Right ventricle myocardium inferior (tissue), 1 donor: ENCODE data around the gene FOXP1. TPM values are rescaled to one million over a fixed set of nuclear protein-coding genes. Genes with fewer than 3 reads are reported as not detected.
A peak's percentile ranks its signal among the peaks of the same experiment; 100 is the strongest.

ENCODE experiments used
- ATAC-seq: fragments of 200-7000 bp; cut with Tn5 transposase; one replicate; pipeline ENCODE4 v1.9.1; 2020; ENCODE audit warnings: mild to moderate bottlenecking, moderate library complexity
- DNase-seq: peaks from one replicate; pipeline ENCODE4 v3.0.0; 2021; ENCODE audit errors: missing footprints
- intact Hi-C: fragments of 100-400 bp; cut with DNase I; formaldehyde crosslinking; loops from one replicate; pipeline ENCODE4 v1.11.0; 2022
- total RNA-seq: library from RNA; stranded (reverse); fragmentation: NEBNext Ultra II Directional; extraction: Animal tissue kit (Norgen Biotek cat#: 25700); gene quantifications from one replicate; pipeline ENCODE4 v1.2.1, GENCODE V29; 2021
- donor health status: DM: no; HTN: yes; CAD: no; lungs with severe emphysema.

The FOXP1 gene
- total RNA-seq, 1 donor from 2014 or later = 38.5 TPM

DNA sequence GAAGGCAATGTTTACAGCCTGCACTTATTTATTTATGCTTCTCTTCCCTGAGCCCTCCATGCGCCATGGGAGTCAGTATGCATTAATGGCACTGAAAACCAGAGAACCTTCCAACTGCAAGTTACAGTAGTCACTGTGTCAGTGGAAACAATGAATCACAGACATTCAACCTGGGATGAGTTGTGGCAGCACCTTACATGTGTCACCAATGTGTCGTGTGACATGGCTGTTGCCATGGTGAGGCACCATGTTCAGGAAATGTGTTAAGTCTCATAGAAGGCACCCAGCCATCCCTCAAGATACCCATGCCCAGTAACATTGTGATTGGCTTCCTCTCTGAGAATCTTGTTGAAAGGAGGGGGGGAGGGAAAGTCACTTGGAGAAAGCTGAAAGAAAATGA is 105.0 kb downstream of the FOXP1 start:
- intact Hi-C loops = no loop called here
- ATAC-seq = no peak

DNA sequence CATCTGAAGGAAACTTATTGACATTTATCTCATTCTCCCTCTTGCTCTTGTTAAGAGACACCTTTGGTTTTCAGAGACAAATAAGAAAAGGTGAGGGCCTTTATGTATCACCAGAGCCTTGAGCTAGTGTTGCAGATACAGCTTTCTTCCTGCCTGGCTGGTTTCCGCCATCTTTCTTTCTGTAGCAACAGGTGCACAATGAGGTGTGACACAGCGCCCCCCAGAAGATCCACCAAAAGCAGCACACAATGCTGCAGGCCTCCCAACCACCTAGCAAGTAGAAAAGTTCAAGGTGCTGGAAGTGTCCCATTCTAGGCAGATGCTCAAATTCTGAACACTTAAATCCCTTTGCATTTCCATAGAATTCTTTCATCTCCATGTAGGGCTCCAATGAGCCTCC is 106.6 kb downstream of the FOXP1 start:
- DNase-seq (no peak), ATAC-seq (no peak)
- intact Hi-C loops = no loop called here

More for the DNA sequence above, 105.0 kb downstream of the FOXP1 start:
- no peak for DNase-seq

GRCh38 chr3:71469138-71469435 is 114.4 kb downstream of the FOXP1 start:
- DNase-seq (no peak), ATAC-seq (no peak)
- intact Hi-C loops = no loop called here

DNA sequence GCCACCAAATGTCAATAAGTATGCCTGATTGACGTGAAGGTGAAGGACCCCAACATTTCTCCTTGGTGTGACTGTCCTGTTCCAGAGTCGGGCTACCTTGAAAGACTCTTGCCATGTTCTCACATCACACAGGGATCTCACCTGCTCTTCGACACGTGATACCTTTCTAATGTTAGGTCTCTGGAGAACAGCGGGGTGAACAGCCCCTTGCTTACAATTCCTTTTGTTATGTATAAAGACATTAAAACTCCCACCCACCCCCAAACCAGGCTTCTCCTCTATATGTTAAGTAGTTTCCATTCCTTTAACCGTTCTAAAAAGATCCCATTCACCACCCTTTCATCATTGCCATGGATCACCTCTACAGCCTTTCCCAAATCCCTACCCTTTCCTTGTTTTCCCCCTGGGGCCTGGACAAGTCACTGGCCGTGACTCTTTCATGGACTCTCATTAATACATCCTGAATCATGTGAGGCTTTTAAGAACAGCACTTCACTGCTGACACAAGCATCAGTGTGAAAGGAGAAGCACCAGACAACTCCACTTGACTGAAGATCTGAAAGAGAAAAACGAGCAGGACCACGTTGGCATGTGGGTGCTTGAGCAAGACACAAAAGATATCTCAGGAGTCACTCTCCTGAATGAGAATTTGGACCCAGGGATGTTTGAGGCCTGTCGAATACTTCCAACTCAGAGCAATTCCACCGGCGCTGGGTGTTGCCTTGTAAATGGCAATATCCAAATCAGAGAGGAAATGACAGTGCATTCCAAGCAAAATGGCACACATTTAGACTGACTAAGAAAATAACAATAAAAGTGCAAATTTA is 115.0 kb downstream of the FOXP1 start:
- DNase-seq (no peak), ATAC-seq (peak; percentile 82)
- intact Hi-C loops = no loop called here

- DNase-seq = no peak
- intact Hi-C loops = no loop called here
- ATAC-seq = no peak
These were observed 117.0 kb downstream of the FOXP1 start for GRCh38 chr3:71466483-71466882.

GRCh38 chr3:71465371-71466036 is 118.0 kb downstream of the FOXP1 start:
- DNase-seq (no peak), ATAC-seq (no peak)
- intact Hi-C loops = no loop called here

GRCh38 chr3:71464613-71465012 is 118.9 kb downstream of the FOXP1 start:
- intact Hi-C loops = no loop called here
- DNase-seq (no peak), ATAC-seq (no peak)

DNA sequence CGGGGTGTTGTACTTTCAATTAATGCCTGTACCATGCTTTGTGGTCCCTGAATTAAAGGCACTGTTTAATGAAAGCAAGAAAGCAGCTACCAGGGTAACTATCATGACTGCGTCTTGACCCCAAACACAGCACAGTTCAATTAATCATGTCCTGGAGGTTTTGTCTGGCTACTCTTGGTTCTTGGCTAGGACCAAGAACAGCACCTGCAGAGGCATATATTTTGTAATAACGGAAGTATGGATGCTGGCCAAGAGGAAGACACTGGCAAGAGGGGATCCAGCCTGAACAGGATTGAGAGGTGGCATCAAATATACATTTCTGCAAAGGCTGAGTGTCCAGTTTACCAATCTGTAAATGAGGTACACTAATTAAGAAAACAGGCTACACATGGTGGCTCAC is 119.9 kb downstream of the FOXP1 start:
- DNase-seq = no peak
- intact Hi-C loops = no loop called here
- ATAC-seq = no peak

DNA sequence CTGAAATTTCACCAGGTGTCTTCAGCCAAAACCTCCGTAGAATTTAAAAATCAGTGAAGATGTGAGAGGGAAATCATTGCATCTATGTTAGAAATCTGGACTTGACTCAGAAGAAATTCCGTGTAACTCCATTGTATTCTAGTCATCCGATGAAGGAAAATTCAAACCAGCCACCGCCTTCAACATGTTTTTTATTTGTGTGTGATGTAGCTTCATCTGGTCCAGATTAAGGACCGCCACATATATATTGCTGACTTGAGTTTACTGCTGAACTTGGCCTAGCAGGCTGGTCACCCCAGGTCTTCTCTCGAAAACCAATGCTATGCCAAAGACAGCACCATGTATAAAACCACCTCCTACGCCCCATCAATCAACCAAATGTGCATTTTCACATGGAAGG is 120.9 kb downstream of the FOXP1 start:
- no peak for ATAC-seq
- no peak for DNase-seq
- intact Hi-C loops = no loop called here

DNA sequence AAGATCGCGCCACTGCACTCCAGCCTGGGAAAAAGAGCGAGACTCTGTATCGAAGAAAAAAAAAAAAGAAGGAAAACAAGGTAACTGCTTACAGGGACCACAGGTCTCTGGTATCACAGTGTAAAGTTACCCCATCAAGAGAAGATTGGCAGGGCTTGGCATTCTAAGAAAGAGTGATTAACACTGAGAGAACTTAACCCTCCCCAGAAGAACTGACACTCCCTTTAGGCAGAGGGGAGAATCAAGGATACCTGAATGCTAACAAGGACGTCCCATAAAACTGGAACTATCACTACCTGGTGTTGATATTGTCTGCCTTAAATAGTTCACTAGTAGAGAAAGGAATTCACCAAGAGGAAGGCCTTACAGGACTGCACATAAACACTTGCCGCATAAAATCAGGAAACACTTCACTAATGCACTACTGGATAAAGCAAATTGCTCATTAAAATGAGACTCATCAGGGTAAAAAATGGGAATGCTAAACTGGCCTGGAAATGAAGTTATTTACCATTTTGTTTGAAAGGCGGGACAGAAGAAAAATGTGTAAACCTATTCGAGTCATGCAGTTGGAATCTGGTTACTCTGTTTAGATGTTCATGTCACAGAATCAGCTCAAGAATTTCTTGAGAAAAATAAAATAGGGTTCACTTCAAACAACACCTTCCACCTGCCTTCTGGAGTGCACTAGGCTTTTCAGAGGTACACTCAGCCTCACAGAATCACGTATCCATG is 121.6 kb downstream of the FOXP1 start:
- DNase-seq = no peak
- intact Hi-C loops = no loop called here
- ATAC-seq = no peak

- DNase-seq (no peak), ATAC-seq (no peak)
- intact Hi-C loops = no loop called here
These were observed 122.4 kb downstream of the FOXP1 start for GRCh38 chr3:71461114-71461513.

DNA sequence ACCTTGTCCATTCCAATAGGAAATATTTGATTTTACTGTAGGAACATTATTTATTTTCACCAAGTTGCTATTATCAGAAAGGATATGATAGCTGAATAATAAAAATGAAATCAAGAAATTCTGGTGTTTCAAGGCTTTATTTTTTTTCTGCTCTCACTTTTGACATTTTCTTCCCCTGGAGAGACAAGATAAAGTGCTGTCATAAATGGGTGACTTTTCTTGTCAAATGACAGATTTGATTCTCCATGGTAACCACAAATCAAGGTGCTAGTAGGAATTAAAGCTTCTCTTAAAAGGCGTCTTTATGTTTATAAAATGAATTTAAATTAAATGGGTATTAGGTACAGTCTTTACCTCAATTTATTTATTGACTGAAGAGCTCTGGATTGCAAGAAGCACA is 124.6 kb downstream of the FOXP1 start:
- ATAC-seq (no peak), DNase-seq (no peak)
- intact Hi-C loops = no loop called here

- no peak for DNase-seq
- intact Hi-C loops = no loop called here
- no peak for ATAC-seq
These were observed 126.7 kb downstream of the FOXP1 start for GRCh38 chr3:71456826-71457225.

- ATAC-seq (no peak), DNase-seq (no peak)
- intact Hi-C loops = no loop called here
These were observed 127.4 kb downstream of the FOXP1 start for GRCh38 chr3:71456156-71456555.

DNA sequence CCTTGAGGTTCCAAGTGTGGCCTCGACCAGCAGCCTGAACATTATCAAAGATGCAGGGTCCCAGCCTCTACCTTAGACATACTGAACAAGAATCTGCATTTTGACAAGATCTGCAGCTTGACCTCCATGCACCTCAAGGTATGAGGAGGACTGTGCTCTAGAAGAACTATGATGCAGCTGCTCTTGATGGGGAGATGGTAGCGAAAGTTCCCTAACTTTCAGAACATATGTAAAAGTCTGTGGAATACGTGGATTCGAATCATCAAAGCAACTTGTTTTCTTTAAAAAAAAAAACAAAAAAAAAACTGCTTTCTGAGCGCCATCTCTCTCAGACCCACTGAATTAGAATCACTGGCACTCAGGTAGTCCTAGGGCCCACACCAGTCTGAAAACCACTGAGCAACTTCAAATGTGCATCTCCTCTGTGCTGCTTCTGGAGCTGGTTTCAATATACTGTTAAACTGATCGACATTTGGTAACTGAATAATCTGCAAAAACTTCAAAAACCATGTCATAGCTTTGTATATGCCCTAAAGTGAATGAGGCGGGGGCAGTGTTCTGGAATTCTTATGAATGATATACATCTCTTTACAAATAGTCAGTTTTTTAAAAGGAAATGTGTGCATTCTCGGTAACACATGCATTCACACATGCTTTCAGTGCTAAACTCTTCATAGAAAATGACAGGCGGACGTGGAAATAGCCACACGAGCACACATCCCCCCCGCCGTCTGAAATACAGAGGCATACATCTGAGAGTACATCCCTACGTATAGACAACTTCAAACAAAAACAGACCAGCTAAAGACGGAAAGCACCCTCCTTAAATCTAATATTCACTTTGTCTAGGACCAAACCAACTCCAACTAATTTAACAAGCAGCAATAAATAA is 128.8 kb downstream of the FOXP1 start:
- ATAC-seq = no peak
- intact Hi-C loops = no loop called here
- no peak for DNase-seq

GRCh38 chr3:71453822-71454511 is 129.6 kb downstream of the FOXP1 start:
- intact Hi-C loops = no loop called here
- no peak for DNase-seq
- no peak for ATAC-seq

- intact Hi-C loops = no loop called here
- ATAC-seq = no peak
- no peak for DNase-seq
These were observed 130.2 kb downstream of the FOXP1 start for GRCh38 chr3:71453319-71453718.

- ATAC-seq (no peak), DNase-seq (no peak)
- intact Hi-C loops = no loop called here
These were observed 131.7 kb downstream of the FOXP1 start for GRCh38 chr3:71451812-71452211.

GRCh38 chr3:71451060-71451459 is 132.5 kb downstream of the FOXP1 start:
- no peak for ATAC-seq
- intact Hi-C loops = no loop called here
- DNase-seq = no peak
